Naive thymus-derived CD8-positive, alpha-beta T cell (primary cell): Measurements from ENCODE around the gene ATG12. TPM values are rescaled to one million over a fixed set of nuclear protein-coding genes. Genes with fewer than 3 reads are reported as not detected.

Experiments
- ATAC-seq, 2 donors: fragments of 150-1000 bp; cut with Tn5 transposase in 1 of 2; sonication (Bioruptor Pico), chemical (Tn5 transposase) in 1 of 2; 1 replicate in 1 of 2; 2 replicates in 1 of 2; pipeline ENCODE4 v1.10.0; 2021; ENCODE audit warnings: mild to moderate bottlenecking in 2 of 2, moderate library complexity in 2 of 2
- POLR2A ChIA-PET: fragments of 350-600 bp; sonication (Branson Sonifier 250); formaldehyde crosslinking; loops from one replicate; lab custom pipeline; 2021; ENCODE audit warnings: antibody characterized with exemption; lab: Charles Lee
- DNase-seq, 10 donors: peaks; one replicate each; pipeline versions ENCODE4 v3.0.0 to v3.0.0-alpha.2; 2020 to 2022
- H3K27ac Mint-ChIP-seq, 10 donors: one replicate each; pipeline ENCODE4 v1.8.0; 2020 to 2022; ENCODE audit warnings: mild to moderate bottlenecking in 10 of 10, mixed read lengths in 10 of 10, moderate library complexity in 4 of 10, inconsistent platforms in 1 of 10
- H3K27me3 Mint-ChIP-seq, 5 donors: one replicate each; pipeline ENCODE4 v1.8.0; 2021 to 2022; ENCODE audit warnings: mixed read lengths in 5 of 5
- H3K36me3 Mint-ChIP-seq, 3 donors: one replicate each; pipeline ENCODE4 v1.8.0; 2020 to 2022; ENCODE audit warnings: mixed read lengths in 3 of 3, mild to moderate bottlenecking in 2 of 3, inconsistent platforms in 1 of 3
- H3K4me1 Mint-ChIP-seq, 4 donors: one replicate each; pipeline ENCODE4 v1.8.0; 2021 to 2022; ENCODE audit warnings: mixed read lengths in 4 of 4
- H3K4me3 Mint-ChIP-seq, 10 donors: one replicate each; pipeline ENCODE4 v1.8.0; 2020 to 2022; ENCODE audit warnings: mild to moderate bottlenecking in 10 of 10, mixed read lengths in 10 of 10, moderate library complexity in 6 of 10, inconsistent platforms in 1 of 10
- H3K9me3 Mint-ChIP-seq, 9 donors: one replicate each; pipeline ENCODE4 v1.8.0; 2020 to 2022; ENCODE audit warnings: mixed read lengths in 9 of 9, mild to moderate bottlenecking in 3 of 9, inconsistent platforms in 1 of 9, moderate library complexity in 1 of 9
- polyA plus RNA-seq, 3 donors: library from polyadenylated mRNA; unstranded; fragments of 300-500 nt; fragmentation: Illumina TruSeq; gene quantifications; one replicate each; pipeline ENCODE4 v1.2.3, GENCODE V29; 2021
- total RNA-seq, 8 experiments: library from RNA in 2 of 8; stranded (reverse) in 2 of 8; gene quantifications; one replicate each; pipeline ENCODE4 v1.2.3 and lab custom pipeline; 2021 to 2026

The ATG12 gene
- total and polyA plus RNA-seq, 5 experiments from 2014 or later = 71.6 to 126 (median 90.6) TPM

- Mint-ChIP-seq H3K4me1 (no peaks in the 10 kb centered on the region), H3K4me3 (no peak overlapping the region), H3K27ac (no peak overlapping the region), H3K27me3 (peaks cover 3 to 20% (median 14%) of the 10 kb centered on the region in 5 donors), H3K9me3 (no peaks in the 10 kb centered on the region), H3K36me3 (no peaks in the 10 kb centered on the region)
- POLR2A ChIA-PET = no interaction called here
- ATAC-seq (no peak), DNase-seq (no peak)
Observed at GRCh38 chr5:115798252-115798651, 43.1 kb downstream of the ATG12 start.

GRCh38 chr5:115796656-115797055 lies 44.7 kb downstream of the ATG12 start:
- H3K27ac Mint-ChIP-seq = no peak overlapping the region
- ATAC-seq = no peak
- no peak overlapping the region for H3K4me3 Mint-ChIP-seq
- H3K4me1 Mint-ChIP-seq = no peaks in the 10 kb centered on the region
- no peaks in the 10 kb centered on the region for H3K36me3 Mint-ChIP-seq
- POLR2A ChIA-PET = no interaction called here
- no peaks in the 10 kb centered on the region for H3K9me3 Mint-ChIP-seq
- DNase-seq = no peak
- H3K27me3 Mint-ChIP-seq = peaks cover 14 to 29% (median 18%) of the 10 kb centered on the region in 5 donors

- Mint-ChIP-seq H3K36me3 (no peaks in the 10 kb centered on the region), H3K9me3 (no peaks in the 10 kb centered on the region), H3K27me3 (peaks cover 14 to 33% (median 23%) of the 10 kb centered on the region in 5 donors), H3K27ac (no peak overlapping the region), H3K4me1 (no peaks in the 10 kb centered on the region), H3K4me3 (no peak overlapping the region)
- ATAC-seq = no peak
- no peak for DNase-seq
- POLR2A ChIA-PET = no interaction called here
Observed at GRCh38 chr5:115795700-115796099, 45.7 kb downstream of the ATG12 start.

GRCh38 chr5:115788440-115788839 lies 52.9 kb downstream of the ATG12 start:
- POLR2A ChIA-PET = no interaction called here
- Mint-ChIP-seq H3K4me3 (no peak overlapping the region), H3K4me1 (no peaks in the 10 kb centered on the region), H3K27ac (no peak overlapping the region), H3K36me3 (no peaks in the 10 kb centered on the region), H3K27me3 (peaks cover 34 to 75% (median 35%) of the 10 kb centered on the region in 5 donors), H3K9me3 (peaks cover 0 to 9% (median 0%) of the 10 kb centered on the region in 9 donors)
- no peak for DNase-seq
- no peak for ATAC-seq

- ATAC-seq = no peak
- no peak for DNase-seq
- no peaks in the 10 kb centered on the region for H3K4me1 Mint-ChIP-seq
- H3K27ac Mint-ChIP-seq = no peak overlapping the region
- H3K27me3 Mint-ChIP-seq = peaks cover 27 to 75% (median 28%) of the 10 kb centered on the region in 5 donors
- no peak overlapping the region for H3K4me3 Mint-ChIP-seq
- peaks cover 0 to 9% (median 0%) of the 10 kb centered on the region in 9 donors for H3K9me3 Mint-ChIP-seq
- POLR2A ChIA-PET = no interaction called here
- no peaks in the 10 kb centered on the region for H3K36me3 Mint-ChIP-seq
Observed at GRCh38 chr5:115787426-115787825, 53.9 kb downstream of the ATG12 start.

GRCh38 chr5:115785381-115786065 lies 55.8 kb downstream of the ATG12 start:
- POLR2A ChIA-PET = no interaction called here
- Mint-ChIP-seq H3K36me3 (no peaks in the 10 kb centered on the region), H3K27ac (no peak overlapping the region), H3K4me3 (no peak overlapping the region), H3K4me1 (no peaks in the 10 kb centered on the region), H3K9me3 (peaks cover 0 to 9% (median 0%) of the 10 kb centered on the region in 9 donors), H3K27me3 (peaks cover 28 to 76% (median 35%) of the 10 kb centered on the region in 5 donors)
- ATAC-seq (no peak), DNase-seq (no peak)

- no peak overlapping the region for H3K27ac Mint-ChIP-seq
- H3K9me3 Mint-ChIP-seq = peaks cover 0 to 2% (median 0%) of the 10 kb centered on the region in 9 donors
- ATAC-seq (no peak), DNase-seq (no peak)
- no peak overlapping the region for H3K4me3 Mint-ChIP-seq
- H3K36me3 Mint-ChIP-seq = no peaks in the 10 kb centered on the region
- H3K27me3 Mint-ChIP-seq = peaks cover 9 to 24% (median 23%) of the 10 kb centered on the region in 5 donors
- H3K4me1 Mint-ChIP-seq = no peaks in the 10 kb centered on the region
- POLR2A ChIA-PET = no interaction called here
Observed at GRCh38 chr5:115778417-115778816, 62.9 kb downstream of the ATG12 start.

Other genes with a start within 250 kb of the ATG12 start
- 1 to 10 TPM in 1 of 2 experiments, not detected in 1; 1.5 TPM for gene TICAM2, start 239.1 kb downstream of the ATG12 start, total RNA-seq
- gene TICAM2, start 239.1 kb downstream of the ATG12 start, polyA plus RNA-seq = not detected
- 10 to 100 TPM; 41.0 to 48.9 TPM for gene TMED7, start 215.5 kb downstream of the ATG12 start, total RNA-seq
- gene TMED7, start 215.5 kb downstream of the ATG12 start, polyA plus RNA-seq = 10 to 100 TPM; 30.3 to 43.2 (median 37.2) TPM
- gene CDO1, start 24.9 kb downstream of the ATG12 start, total RNA-seq = not detected
- gene CDO1, start 24.9 kb downstream of the ATG12 start, polyA plus RNA-seq = not detected
- 10 to 100 TPM; 37.8 to 43.1 TPM for gene AP3S1, start 370 bp upstream of the ATG12 start, total RNA-seq
- gene AP3S1, start 370 bp upstream of the ATG12 start, polyA plus RNA-seq = 10 to 100 TPM; 52.1 to 63.4 (median 55.7) TPM
- under 1 TPM in 1 of 2 experiments, not detected in 1; 0.38 TPM for gene LVRN, start 120.9 kb upstream of the ATG12 start, total RNA-seq
- gene LVRN, start 120.9 kb upstream of the ATG12 start, polyA plus RNA-seq = not detected
- gene ARL14EPL, start 190.9 kb upstream of the ATG12 start, total RNA-seq = not detected
- not detected for gene ARL14EPL, start 190.9 kb upstream of the ATG12 start, polyA plus RNA-seq
- 10 to 100 TPM; 24.3 to 29.0 TPM for gene COMMD10, start 243.5 kb upstream of the ATG12 start, total RNA-seq
- 10 to 100 TPM; 31.7 to 35.3 (median 32.5) TPM for gene COMMD10, start 243.5 kb upstream of the ATG12 start, polyA plus RNA-seq